Activated CD4-positive, alpha-beta T cell treated with anti-CD3 and anti-CD28 coated beads for 1 hour (primary cell): Measurements from ENCODE around the gene MMEL1.
"Not testable (repeated sequence)": the region's sequence is repeated elsewhere in the genome, so short reads cannot be mapped to it uniquely, and the experiment has no call there.

Experiments
- DNase-seq: peaks from one replicate; pipeline ENCODE4 v3.0.0-alpha.2; 2020

Gene MMEL1

DNA sequence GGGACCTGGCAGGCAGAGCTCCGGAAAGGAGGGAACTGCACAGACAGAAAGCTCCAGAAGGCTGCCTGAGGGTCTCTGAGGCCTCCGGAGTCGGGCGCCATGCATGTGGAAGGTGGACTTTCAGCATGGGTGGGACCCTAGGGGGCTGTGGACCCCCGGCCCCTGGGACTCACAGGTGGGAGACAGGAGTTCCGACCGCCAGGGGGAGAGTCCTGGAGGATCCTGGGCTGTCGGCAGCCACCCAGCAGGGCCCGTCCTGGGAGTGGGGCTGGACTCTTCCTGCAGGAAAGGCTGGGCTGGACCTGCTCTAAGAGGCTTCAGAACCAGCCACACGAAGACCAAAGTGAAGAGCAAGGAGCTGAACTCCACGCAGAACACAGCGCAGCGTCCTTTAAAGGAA lies 63.1 kb downstream of the MMEL1 start:
- DNase-seq: not testable (repeated sequence)

GRCh38 chr1:2569060-2569459 lies 63.8 kb downstream of the MMEL1 start:
- no peak for DNase-seq

- DNase-seq: not testable (repeated sequence)
Measured at GRCh38 chr1:2568187-2568816, 64.5 kb downstream of the MMEL1 start.

- no peak for DNase-seq
Measured at GRCh38 chr1:2567083-2567679, 65.6 kb downstream of the MMEL1 start.

DNA sequence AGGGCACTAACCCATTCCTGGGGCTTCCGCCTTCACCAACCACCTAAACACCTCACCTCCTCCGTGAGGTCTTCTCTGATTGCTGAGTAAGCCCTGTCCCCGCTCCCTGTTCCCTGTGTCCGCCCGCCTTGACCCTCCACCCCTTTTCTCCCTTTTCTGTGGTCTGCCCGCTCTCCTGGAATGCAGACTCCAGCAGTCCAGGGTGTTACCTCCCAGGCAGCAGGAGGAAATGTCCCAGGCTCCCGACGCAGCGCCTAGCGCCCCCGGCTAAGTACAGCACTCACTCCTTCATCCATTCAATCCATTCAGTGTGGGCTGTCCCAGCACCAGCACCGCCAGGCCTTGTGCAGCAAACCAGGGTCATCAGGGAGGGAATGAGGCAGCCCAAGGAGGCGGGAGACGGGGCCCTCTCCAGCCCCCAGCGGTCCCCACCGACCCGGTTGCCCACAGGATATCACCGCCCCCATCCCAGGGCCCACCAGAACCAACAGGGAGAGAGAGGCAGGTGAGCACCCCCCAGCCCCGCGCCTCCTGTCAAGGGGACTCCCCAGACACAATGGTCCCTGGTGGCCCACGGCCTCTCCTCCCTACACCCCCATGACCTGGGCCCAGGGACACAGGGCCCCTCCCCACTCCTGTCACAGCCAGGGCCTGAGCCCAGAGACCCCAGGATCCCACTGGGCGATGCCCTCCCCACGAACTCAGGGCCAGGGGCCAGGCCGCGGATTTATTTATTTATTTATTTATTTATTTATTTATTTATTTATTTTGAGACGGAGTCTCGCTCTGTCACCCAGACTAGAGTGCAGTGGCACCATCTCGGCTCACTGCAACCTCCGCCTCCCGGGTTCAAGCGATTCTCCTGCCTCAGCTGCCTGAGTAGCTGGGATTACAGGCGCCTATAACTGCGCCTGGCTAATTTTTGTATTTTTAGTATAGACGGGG lies 66.4 kb downstream of the MMEL1 start:
- DNase-seq: no peak

- no peak for DNase-seq
Measured at GRCh38 chr1:2564815-2565374, 67.9 kb downstream of the MMEL1 start.

GRCh38 chr1:2564006-2564814 lies 68.6 kb downstream of the MMEL1 start:
- DNase-seq: no peak

DNA sequence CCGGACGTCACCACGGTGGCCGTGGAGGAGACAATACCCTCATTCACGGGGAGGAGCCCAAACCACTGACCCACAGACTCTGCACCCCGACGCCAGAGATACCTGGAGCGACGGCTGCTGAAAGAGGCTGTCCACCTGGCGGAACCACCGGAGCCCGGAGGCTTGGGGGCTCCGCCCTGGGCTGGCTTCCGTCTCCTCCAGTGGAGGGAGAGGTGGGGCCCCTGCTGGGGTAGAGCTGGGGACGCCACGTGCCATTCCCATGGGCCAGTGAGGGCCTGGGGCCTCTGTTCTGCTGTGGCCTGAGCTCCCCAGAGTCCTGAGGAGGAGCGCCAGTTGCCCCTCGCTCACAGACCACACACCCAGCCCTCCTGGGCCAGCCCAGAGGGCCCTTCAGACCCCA lies 69.6 kb downstream of the MMEL1 start:
- DNase-seq: no peak

DNA sequence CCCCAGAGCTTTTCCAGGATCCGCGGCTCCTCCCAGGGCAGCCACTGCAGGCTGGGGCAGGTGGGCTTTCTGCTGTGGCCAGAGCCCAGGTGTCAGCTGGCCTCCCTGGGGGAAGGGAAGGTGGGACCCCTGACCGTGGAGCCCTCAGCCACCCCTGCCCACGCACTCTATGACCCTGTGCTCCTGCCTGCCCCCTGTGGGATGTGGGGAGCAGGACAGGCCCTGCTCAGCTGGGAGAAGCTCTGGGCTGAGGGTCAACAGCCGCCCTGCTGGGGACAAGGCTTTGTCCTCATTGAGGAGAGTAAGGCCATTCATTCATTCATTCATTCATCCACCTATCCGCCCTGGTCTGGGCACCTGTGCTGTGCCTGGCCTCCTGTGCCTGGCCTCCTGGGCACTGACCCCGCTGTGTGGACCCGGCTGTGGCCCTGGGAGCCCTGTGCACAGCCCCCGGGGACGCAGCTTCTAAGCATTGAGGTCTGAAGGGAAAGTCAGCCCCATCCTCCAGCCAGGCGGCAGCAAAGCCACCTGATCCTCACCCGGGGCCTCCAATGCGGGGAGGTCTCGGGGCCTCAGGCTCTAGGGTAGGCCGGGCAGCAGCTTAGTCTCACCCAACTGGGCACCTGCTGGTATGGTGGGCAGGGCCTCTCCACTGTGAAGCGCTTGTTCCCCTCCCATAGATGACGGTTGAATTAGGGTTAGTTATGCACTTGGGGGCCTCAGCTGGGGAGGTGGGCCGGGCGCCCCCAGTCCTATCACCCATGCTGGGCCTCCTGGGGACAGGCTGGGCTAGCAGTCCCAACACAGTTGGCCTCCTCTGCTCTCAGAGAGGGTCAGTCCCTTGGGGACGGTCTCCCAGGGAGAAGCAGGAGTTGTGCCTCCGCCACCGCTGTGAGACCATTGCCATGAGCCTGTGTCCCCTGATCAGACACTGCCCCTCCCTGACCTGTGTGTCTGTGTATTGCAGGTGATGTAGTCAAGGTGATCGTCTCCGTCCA lies 70.6 kb downstream of the MMEL1 start:
- no peak for DNase-seq

- no peak for DNase-seq
Measured at GRCh38 chr1:2561446-2561845, 71.4 kb downstream of the MMEL1 start.

- DNase-seq: no peak
Measured at GRCh38 chr1:2560299-2561073, 72.3 kb downstream of the MMEL1 start.

DNA sequence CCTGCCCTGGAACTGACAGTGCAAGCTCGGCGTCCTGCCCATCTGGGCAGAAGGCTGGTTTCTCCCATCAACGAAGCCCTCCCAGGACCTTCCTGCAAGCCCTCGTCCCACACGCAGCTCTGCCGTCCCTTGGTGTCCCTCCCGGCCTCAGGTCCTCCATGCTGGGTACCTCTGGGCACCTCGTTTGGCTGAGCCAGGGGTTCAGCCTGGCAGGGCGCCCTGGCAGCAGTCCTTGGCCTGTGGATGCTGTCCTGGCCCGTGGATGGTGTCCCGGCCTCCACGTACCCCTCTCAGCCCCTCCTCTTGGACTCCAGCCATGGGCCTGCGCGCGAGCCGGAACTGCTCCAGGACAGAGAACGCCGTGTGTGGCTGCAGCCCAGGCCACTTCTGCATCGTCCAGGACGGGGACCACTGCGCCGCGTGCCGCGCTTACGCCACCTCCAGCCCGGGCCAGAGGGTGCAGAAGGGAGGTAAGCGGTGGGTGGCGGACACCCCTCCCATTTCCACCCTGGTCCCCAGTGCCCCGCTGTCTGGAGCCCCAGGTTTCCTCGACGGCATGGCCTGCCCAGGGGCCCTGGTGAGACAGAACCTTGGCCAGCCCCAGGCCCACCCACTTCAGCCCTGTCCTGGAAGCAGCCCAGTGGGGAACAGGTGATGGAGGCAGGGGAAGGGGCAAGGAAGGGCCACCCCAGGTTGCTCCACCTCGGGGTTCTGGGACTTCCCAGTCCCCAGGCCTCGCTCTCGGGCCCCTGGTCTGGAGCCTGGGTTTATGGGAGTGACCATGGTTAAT lies 73.1 kb downstream of the MMEL1 start:
- no peak for DNase-seq

- no peak for DNase-seq
Measured at GRCh38 chr1:2558861-2559260, 74.0 kb downstream of the MMEL1 start.

GRCh38 chr1:2558420-2558819 lies 74.4 kb downstream of the MMEL1 start:
- no peak for DNase-seq

DNA sequence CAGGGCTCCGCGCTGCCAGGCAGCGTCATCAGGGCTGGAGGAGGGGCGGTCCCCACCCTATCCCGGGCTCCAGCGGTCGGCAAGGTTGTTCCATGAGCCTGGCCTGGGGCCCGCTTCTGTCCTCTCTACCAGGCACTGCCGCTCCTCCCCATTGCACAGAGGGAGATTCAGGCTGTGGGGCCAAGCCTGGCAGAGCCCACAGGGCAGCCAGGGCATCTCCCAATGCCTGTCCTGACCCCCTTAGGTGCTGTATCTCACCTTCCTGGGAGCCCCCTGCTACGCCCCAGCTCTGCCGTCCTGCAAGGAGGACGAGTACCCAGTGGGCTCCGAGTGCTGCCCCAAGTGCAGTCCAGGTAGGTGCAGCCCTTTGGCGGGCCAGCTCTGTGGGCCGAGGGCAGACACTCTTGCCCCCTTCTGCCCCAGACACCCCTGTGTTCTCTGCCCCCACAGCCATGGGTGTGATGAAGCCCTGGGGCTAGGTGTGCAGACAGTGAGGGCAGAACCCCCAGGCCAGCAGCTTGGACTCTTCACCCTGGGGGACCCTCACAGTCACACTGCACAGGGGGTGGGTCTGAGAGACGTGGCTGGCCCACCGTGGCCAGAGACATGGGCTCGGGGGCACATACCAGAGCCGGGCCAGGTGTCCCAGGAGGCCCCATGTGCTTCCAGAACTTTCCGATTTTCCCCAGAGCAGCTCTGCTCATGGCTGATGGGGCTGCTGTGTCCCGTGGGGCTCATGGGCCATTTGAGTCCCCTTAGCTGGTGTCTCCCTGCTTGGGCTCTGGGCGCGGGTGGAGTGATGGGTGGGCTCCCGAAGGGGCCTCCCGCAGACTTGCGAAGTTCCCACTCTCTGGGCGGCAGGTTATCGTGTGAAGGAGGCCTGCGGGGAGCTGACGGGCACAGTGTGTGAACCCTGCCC lies 75.1 kb downstream of the MMEL1 start:
- DNase-seq: no peak

DNA sequence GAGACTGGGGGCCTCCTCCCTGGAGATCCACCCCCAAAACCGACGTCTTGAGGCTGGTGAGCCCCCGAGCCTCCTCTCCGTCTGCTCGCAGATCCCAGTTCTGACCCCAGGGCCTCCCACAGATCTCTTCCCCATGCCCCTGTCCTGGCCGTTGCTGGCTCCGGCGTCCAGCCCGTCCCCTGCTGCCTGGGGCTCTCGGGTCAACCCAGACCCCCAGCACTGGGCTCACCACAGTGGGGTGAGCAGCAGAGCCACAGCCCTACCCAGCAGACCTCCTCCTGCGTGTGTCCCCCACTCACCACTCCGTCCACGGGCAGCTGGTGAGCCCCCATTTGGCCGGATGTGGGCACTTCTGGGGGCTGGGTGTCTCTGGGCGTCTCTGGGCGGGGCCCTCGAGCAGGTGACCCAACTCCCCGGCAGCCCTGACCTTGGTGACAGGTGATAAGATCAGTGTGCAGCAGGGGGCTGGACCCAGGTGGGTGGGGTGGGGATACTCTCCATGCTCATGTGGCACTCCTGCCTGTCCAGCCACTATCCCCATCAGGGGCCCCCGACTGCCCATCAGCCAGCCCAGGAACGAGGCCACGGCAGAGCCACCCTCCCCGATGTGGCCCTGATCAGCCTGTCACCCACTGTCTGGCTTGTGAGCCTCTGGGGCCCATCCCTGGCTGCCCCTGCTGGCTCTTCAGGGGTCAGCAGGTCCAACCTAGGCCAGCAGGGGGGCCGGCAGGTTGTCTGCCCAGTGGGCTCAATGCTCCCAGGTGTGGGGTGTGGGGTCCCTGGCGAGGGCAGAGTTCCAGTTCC lies 75.9 kb downstream of the MMEL1 start:
- no peak for DNase-seq

- peak; percentile 57 for DNase-seq
Measured at GRCh38 chr1:2556277-2556677, 76.5 kb downstream of the MMEL1 start, which contains the start of gene TNFRSF14. Gene TNFRSF14, plus strand, starts transcription at chr1:2556371. Its CDS starts 294 bp downstream, at chr1:2556665.
